ENCODE data around the gene CPXM2.

Gene CPXM2

DNA sequence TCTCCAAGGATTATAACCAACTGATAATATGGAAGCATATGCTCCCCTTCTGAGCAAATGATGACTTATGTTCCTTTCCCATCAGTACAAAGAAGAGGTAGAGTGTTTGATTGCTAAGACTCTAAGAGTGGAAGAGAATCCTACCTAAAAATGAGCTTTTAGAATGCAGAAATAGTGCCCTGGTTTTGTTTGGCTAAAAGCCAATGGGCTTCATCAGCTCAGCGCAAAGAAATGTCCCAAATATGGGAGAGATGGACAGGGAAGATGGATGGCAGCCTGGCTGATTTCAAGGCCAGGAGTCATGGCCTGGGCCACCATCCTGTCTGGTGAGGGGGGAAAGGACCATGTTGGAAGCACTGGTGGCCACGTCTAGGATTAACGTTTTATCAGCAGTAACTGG is 165.2 kb downstream of the CPXM2 start:
- DNase-seq: no peak

- no peak for DNase-seq
These were observed 166.9 kb downstream of the CPXM2 start for GRCh38 chr10:123724747-123725146.

DNA sequence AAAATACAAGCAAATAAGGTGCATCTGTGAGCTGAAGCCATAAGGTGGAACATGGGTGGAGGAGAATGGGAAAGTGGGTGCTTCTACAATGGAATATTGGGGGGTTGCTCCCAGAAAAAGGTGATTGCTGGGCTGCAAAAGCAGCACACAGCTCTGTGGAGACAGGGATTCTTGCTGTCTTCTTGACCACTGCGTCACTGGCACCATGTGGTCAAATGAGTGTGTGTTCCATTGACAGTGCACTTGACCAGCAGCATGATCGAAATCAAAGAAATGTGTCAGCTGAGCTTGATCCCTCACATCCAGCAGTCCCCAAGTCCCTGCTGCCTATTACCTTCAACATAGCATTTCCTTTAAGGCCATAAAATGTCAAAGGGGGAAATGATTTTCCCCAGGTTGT is 169.3 kb downstream of the CPXM2 start:
- no peak for DNase-seq

DNA sequence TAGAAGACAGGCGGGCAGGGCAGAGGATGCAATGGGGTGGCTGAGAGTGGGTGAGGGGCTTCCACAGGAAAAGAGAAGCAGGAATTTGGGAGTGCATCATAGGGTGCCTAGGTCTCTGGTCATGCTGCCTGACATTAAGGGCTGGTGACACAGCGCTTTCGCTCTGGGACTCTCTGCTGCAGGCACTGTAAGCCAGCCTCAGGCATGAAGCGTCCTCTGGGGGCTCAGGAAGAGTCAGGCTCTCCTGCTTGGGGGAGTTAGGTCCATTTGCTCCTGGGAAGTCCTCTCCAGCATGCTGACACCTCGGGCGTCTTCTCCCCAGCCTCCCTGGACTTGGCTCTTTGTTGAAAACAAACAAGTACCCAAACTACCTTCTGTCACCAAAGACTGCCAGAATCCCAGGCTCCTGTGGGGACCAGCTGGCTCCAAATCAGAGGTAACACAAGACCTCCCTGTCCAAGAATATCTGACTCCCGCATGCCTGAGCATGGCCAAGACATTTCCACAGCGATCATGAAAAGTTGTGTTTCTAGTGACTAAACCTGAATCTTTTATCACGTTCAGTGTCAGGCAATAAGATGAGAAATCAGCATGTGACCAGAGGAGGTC is 170.1 kb downstream of the CPXM2 start:
- no peak for DNase-seq

GRCh38 chr10:123720536-123720935 is 171.1 kb downstream of the CPXM2 start:
- DNase-seq: no peak

GRCh38 chr10:123718544-123719060 is 173.0 kb downstream of the CPXM2 start:
- no peak for DNase-seq

- DNase-seq: no peak
These were observed 174.3 kb downstream of the CPXM2 start for GRCh38 chr10:123717336-123717735.

DNA sequence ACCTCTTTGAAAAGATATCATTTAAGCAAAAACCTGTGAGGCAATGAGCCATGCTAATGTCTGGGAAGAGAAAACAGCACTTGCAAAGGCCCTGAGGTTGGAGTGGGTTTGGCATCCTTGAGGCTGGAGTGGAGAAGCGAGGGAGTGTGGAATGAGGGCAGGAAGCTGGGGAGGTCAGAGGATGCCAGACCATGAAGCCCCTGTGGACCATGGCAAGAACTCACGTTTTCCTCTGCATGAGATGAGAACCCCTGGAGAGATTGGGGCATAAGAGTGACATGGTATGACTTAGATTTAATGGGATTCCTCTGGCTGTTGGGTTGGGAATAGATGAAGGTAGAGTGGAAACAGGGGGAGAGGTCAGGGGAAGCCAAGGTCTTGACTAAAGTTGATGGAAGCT is 176.1 kb downstream of the CPXM2 start:
- no peak for DNase-seq

GRCh38 chr10:123706236-123706635 is 185.4 kb downstream of the CPXM2 start:
- DNase-seq: no peak

- no peak for DNase-seq
These were observed 186.8 kb downstream of the CPXM2 start for GRCh38 chr10:123704812-123705211.

DNA sequence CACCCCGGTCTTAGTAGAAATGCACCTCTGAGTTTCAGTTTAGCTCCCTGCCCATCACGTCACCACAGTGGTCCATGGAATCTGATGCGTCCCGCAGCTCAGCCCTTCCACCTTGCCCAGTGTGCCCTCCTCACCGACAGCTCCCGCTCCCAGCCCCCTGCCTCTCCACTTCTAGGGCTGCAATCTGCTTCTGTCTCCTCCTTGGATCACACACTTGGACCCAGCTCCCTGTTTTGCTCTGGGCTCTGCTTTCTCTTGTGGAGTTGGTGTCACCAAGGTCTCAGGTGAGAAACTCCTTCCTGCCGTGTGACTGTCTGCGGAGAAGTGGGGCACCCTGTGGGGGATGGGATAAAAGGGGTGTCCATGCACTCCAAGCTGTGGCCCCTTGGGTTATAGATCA is 187.5 kb downstream of the CPXM2 start:
- DNase-seq: no peak

DNA sequence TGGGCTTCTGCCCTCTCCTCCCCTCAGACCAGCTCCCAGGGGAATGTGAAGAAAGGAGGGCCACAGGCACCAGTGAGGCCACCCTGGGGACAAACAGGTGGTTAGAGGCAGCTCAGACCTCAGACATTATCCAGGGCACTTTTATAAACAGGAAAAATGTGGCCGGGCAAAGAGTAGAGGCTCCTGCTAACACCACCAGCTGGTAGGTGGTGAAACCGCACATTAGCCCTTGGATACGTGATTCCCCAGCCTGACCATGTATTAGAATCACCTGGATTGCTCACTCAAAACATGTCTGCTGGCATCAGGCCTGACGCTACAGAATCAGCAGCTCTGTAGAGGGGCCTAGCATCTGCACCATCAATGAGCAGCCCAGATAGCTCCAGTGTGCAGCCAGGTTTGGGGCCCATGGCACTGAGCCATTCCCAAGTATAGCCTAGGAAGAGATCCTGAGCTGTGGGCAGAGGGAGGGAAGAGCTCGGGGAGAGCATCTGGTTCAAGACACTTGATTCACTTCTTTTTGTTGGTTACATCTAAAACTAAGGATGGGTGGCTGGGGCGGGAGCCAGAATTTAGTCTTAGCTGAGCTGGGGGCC is 188.3 kb downstream of the CPXM2 start:
- no peak for DNase-seq

All from NCI-H2171 (cell line).